Measurements from ENCODE around the gene MYO19. TPM values are rescaled to one million over a fixed set of nuclear protein-coding genes. Genes with fewer than 3 reads are reported as not detected.

The MYO19 gene
- total and polyA plus RNA-seq, 2 of the 8 experiments (the other 6 are each of a cell fraction or from before 2014, with no cell fraction given), result 126 to 163 TPM

DNA sequence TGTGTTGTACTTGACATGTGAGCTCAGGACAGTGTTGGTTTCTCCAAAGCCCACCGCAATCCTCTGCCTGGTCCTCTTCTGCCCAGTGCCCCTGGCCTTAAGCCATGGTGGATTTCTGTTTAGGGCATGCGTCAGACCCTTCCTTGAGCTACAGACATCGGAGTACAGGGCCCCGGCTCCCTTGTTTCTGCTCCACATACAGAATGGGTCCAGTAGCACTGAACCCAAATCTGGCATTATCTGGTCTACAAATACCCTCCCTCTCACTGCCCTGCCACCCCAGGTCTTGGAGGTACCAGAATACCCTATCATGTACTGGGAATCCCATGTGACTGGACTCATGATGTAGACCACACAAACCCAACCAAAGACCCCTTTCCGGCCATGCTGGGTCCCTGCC lies 75.6 kb downstream of the MYO19 start:
- H4K8ac ChIP-seq (ENCODE audit: extremely low read depth, insufficient read depth, low read length), result no peak overlapping the region
- no peaks in the 10 kb centered on the region for H3K79me2 ChIP-seq (ENCODE audit: control insufficient read depth in 1 of 2, insufficient read depth in 2 of 2, low read length in 2 of 2)
- H2BK20ac ChIP-seq (ENCODE audit: low read length), result no peak overlapping the region
- no peak overlapping the region for H3K18ac ChIP-seq (ENCODE audit: extremely low read depth, low read length)
- H3K9ac ChIP-seq (replicated peaks in 1 of 4; ENCODE audit: extremely low read depth in 1 of 4, low read depth in 3 of 4, low read length in 3 of 4), result no peak overlapping the region
- ChIA-PET CTCF (ENCODE audit: partially characterized antibody) (interaction anchor here (1.3 to 2.4 kb wide), 3 partner anchors 10 to 24 kb away, joined by 3 to 8 read pairs (median 6); no protein-coding TSS in a partner anchor), POLR2A (ENCODE audit: partially characterized antibody) (no interaction called here)
- no peak overlapping the region for H2AK5ac ChIP-seq (ENCODE audit: low read depth, low read length)
- H4K5ac ChIP-seq (ENCODE audit: insufficient read length, low read depth, low read length), result no peak overlapping the region
- H3K27me3 ChIP-seq (replicated peaks in 1 of 4; ENCODE audit: control insufficient read depth in 3 of 4, extremely low read depth in 1 of 4, insufficient read depth in 3 of 4, low read length in 3 of 4), result peaks cover 0 to 6% (median 5%) of the 10 kb centered on the region in 4 experiments; a peak in 3 of 7 replicates
- no peak overlapping the region for H2BK12ac ChIP-seq (ENCODE audit: low read depth, low read length)
- no peaks in the 10 kb centered on the region for H3K36me3 ChIP-seq (ENCODE audit: control insufficient read depth in 2 of 4, insufficient read depth in 4 of 4, low read length in 3 of 4)
- FAIRE-seq (no peak), DNase-seq (ENCODE audit: low read depth in 1 of 2, low spot score in 2 of 2) (no peak)
- H2BK15ac ChIP-seq (ENCODE audit: low read length), result no peak overlapping the region
- H4K20me1 ChIP-seq (replicated peaks in 1 of 2; ENCODE audit: control insufficient read depth in 1 of 2, insufficient read depth in 2 of 2, low read length in 2 of 2), result no peaks in the 10 kb centered on the region
- H2BK120ac ChIP-seq (replicated peaks; ENCODE audit: low read depth, low read length), result no peak overlapping the region
- H3K9me3 ChIP-seq (ENCODE audit: insufficient read depth in 2 of 2, low read depth in 1 of 2, low read length in 1 of 2), result no peaks in the 10 kb centered on the region
- H3K27ac ChIP-seq (ENCODE audit: low read depth, low read length), result no peak overlapping the region
- H3K14ac ChIP-seq (ENCODE audit: insufficient read length), result no peak overlapping the region
- no peak overlapping the region for H3K56ac ChIP-seq (replicated peaks; ENCODE audit: insufficient read length, low read depth, low read length)
- H3K4me2 ChIP-seq (ENCODE audit: insufficient read depth in 1 of 2, low read depth in 2 of 2, low read length in 2 of 2), result no peak overlapping the region
- no peaks in the 10 kb centered on the region; the same call in 1 of the 2 replicates for H3K23me2 ChIP-seq (ENCODE audit: low read depth, low read length)
- H3K4ac ChIP-seq (replicated peaks; ENCODE audit: insufficient read length, low read depth, low read length), result no peak overlapping the region
- H3K4me3 ChIP-seq (ENCODE audit: extremely low read depth in 1 of 4, insufficient read depth in 2 of 4, low read depth in 3 of 4, low read length in 4 of 4), result no peak overlapping the region
- H3K23ac ChIP-seq (ENCODE audit: insufficient read length), result no peak overlapping the region
- H3K4me1 ChIP-seq (replicated peaks in 1 of 4; ENCODE audit: control insufficient read depth in 3 of 4, insufficient read depth in 4 of 4, low read length in 3 of 4), result no peaks in the 10 kb centered on the region
- H4K91ac ChIP-seq (replicated peaks; ENCODE audit: insufficient read length, low read length), result no peak overlapping the region
- H2BK5ac ChIP-seq (ENCODE audit: low read depth, low read length), result no peak overlapping the region
- H3K79me1 ChIP-seq (ENCODE audit: low read depth, low read length), result no peaks in the 10 kb centered on the region
- WGBS, 2 experiments (ENCODE audit: extremely low coverage in 1 of 2, insufficient coverage in 1 of 2, insufficient read length in 1 of 2, insufficient replicate concordance in 2 of 2, low coverage in 1 of 2, low lambda C conversion rate in 2 of 2, missing lambda C conversion rate in 1 of 2), result 98% methylated on average over 5 of the region's 5 CpGs; no CpG with 5 or more reads in 1 of the 2 experiments
- no peak overlapping the region for H2AFZ ChIP-seq (ENCODE audit: low read length)
- TF ChIP-seq EGR1 (IDR thresholded peaks at IDR 0.05; ENCODE audit: borderline replicate concordance, low read depth, low read length), result no peak
- no peak for TF ChIP-seq PHF8 (conservative IDR thresholded peaks at IDR 0.05; ENCODE audit: low read depth, low read length)
- no peak for TF ChIP-seq POU5F1 (IDR thresholded peaks at IDR 0.05; ENCODE audit: low read depth, low read length)
- TF ChIP-seq SP1 (IDR thresholded peaks at IDR 0.05; ENCODE audit: low read depth, low read length), result no peak
- no peak for TF ChIP-seq CTBP2 (IDR thresholded peaks at IDR 0.05; ENCODE audit: borderline replicate concordance, insufficient read depth, insufficient read length, low read length)
- TF ChIP-seq FOSL1 (IDR thresholded peaks at IDR 0.05; ENCODE audit: insufficient read depth, low read depth, low read length), result no peak
- TF ChIP-seq POLR2AphosphoS5 (IDR thresholded peaks at IDR 0.05; ENCODE audit: low read depth, low read length), result no peak
- TF ChIP-seq CBX8 (IDR thresholded peaks at IDR 0.05; ENCODE audit: borderline replicate concordance, low read depth, low read length), result no peak
- no peak for TF ChIP-seq TAF7 (optimal IDR thresholded peaks at IDR 0.05; ENCODE audit: borderline replicate concordance, low read depth, low read length)
- TF ChIP-seq SIX5 (IDR thresholded peaks at IDR 0.05; ENCODE audit: low read depth, low read length), result no peak
- TF ChIP-seq, protein P1, sequence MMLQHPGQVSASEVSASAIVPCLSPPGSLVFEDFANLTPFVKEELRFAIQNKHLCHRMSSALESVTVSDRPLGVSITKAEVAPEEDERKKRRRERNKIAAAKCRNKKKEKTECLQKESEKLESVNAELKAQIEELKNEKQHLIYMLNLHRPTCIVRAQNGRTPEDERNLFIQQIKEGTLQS (IDR thresholded peaks at IDR 0.05; ENCODE audit: insufficient read depth, low read depth, low read length), result no peak
- no peak for TF ChIP-seq HDAC2 (IDR thresholded peaks at IDR 0.05; ENCODE audit: borderline replicate concordance in 1 of 2, low read depth in 2 of 2, low read length in 2 of 2)
- TF ChIP-seq YY1 (IDR thresholded peaks at IDR 0.05; ENCODE audit: low read depth, low read length), result no peak
- no peak for TF ChIP-seq KDM5A (IDR thresholded peaks at IDR 0.05; ENCODE audit: low read length)

All from H1 (cell line).